ENCODE results near the gene PPP1R8.
"Not testable (repeated sequence)": the region's sequence is repeated elsewhere in the genome, so short reads cannot be mapped to it uniquely, and the experiment has no call there.

Gene PPP1R8

GRCh38 chr1:27830621-27831440, at the start of gene PPP1R8:
Gene PPP1R8 (plus strand): TSS chr1:27830782. CDS start chr1:27830836, 54 bp downstream.
- peak; percentile 80 to 84 for DNase-seq (ENCODE audit: low read depth in 2 of 2)

- no peak for DNase-seq (ENCODE audit: low read depth in 2 of 2)
These were observed 47.6 kb upstream of the PPP1R8 start for GRCh38 chr1:27782950-27783349.

- no peak for DNase-seq (ENCODE audit: low read depth in 2 of 2)
These were observed 45.9 kb upstream of the PPP1R8 start for GRCh38 chr1:27784700-27785099.

GRCh38 chr1:27785781-27786455, 44.7 kb upstream of the PPP1R8 start:
- no peak for DNase-seq (ENCODE audit: low read depth in 2 of 2)

GRCh38 chr1:27787895-27788294, 42.7 kb upstream of the PPP1R8 start:
- DNase-seq (ENCODE audit: low read depth in 2 of 2): no peak

GRCh38 chr1:27789540-27790041, 41.0 kb upstream of the PPP1R8 start:
- DNase-seq (ENCODE audit: low read depth in 2 of 2): no peak

GRCh38 chr1:27790270-27790669, 40.3 kb upstream of the PPP1R8 start:
- not testable (repeated sequence) for DNase-seq (ENCODE audit: low read depth in 2 of 2)

- DNase-seq (ENCODE audit: low read depth in 2 of 2): no peak
These were observed 35.0 kb upstream of the PPP1R8 start for GRCh38 chr1:27795601-27796000.

- no peak for DNase-seq (ENCODE audit: low read depth in 2 of 2)
These were observed 25.8 kb upstream of the PPP1R8 start for GRCh38 chr1:27804791-27805190.

- no peak for DNase-seq (ENCODE audit: low read depth in 2 of 2)
These were observed 23.8 kb upstream of the PPP1R8 start for GRCh38 chr1:27806758-27807157.

- no peak for DNase-seq (ENCODE audit: low read depth in 2 of 2)
These were observed 23.2 kb upstream of the PPP1R8 start for GRCh38 chr1:27807385-27807784.

- DNase-seq (ENCODE audit: low read depth in 2 of 2): not testable (repeated sequence)
These were observed 22.5 kb upstream of the PPP1R8 start for GRCh38 chr1:27808131-27808530.

- no peak for DNase-seq (ENCODE audit: low read depth in 2 of 2)
These were observed 20.7 kb upstream of the PPP1R8 start for GRCh38 chr1:27809883-27810282.

GRCh38 chr1:27811741-27812500, 18.7 kb upstream of the PPP1R8 start:
- no peak for DNase-seq (ENCODE audit: low read depth in 2 of 2)

- DNase-seq (ENCODE audit: low read depth in 2 of 2): no peak
These were observed 13.5 kb upstream of the PPP1R8 start for GRCh38 chr1:27816921-27817630.

GRCh38 chr1:27821761-27822315, 8.7 kb upstream of the PPP1R8 start:
- no peak for DNase-seq (ENCODE audit: low read depth in 2 of 2)

- no peak for DNase-seq (ENCODE audit: low read depth in 2 of 2)
These were observed 6.8 kb upstream of the PPP1R8 start for GRCh38 chr1:27823784-27824183.

- no peak for DNase-seq (ENCODE audit: low read depth in 2 of 2)
These were observed 6.2 kb upstream of the PPP1R8 start for GRCh38 chr1:27824411-27824810.

GRCh38 chr1:27829339-27829960, 1.1 kb upstream of the PPP1R8 start:
- DNase-seq (ENCODE audit: low read depth in 2 of 2): not testable (repeated sequence)

GRCh38 chr1:27831568-27832410, 1.2 kb downstream of the PPP1R8 start:
- DNase-seq (ENCODE audit: low read depth in 2 of 2): no peak

Data from stimulated activated CD8-positive, alpha-beta memory T cell treated with anti-CD3 and anti-CD28 coated beads, Interleukin-15, amount 100 ng/mL, for 4 hours (primary cell).